Measurements from ENCODE around the gene GREB1. TPM values are rescaled to one million over a fixed set of nuclear protein-coding genes. Genes with fewer than 3 reads are reported as not detected.

Gene GREB1
- total RNA-seq, 1 donor from 2014 or later: 6.8 TPM

GRCh38 chr2:11582862-11583752, 49.3 kb downstream of the GREB1 start:
- peaks cover 3 to 15% (median 13%) of the 10 kb centered on the region in 3 donors for H3K4me1 ChIP-seq (ENCODE audit: control insufficient read depth in 3 of 3, insufficient read depth in 3 of 3, low read length in 3 of 3)
- H3K36me3 ChIP-seq (ENCODE audit: control insufficient read depth in 3 of 3, insufficient read depth in 3 of 3, low read length in 3 of 3): peaks cover 0 to 2% (median 0%) of the 10 kb centered on the region in 3 donors
- H3K9me3 ChIP-seq (ENCODE audit: control insufficient read depth in 3 of 3, low read length in 3 of 3): no peaks in the 10 kb centered on the region
- peaks cover 0 to 3% (median 0%) of the 10 kb centered on the region in 3 donors for H3K27me3 ChIP-seq (ENCODE audit: control insufficient read depth in 3 of 3, insufficient read depth in 3 of 3, low read length in 3 of 3)
- H3K4me3 ChIP-seq (ENCODE audit: low read length in 3 of 3): peak overlapping the region in 1 of 3 donors; percentile 6
- peak overlapping the region; percentile 15 for H3K27ac ChIP-seq (ENCODE audit: low read depth, low read length)
- H3K9ac ChIP-seq (ENCODE audit: low read depth in 1 of 3, low read length in 3 of 3): peak overlapping the region in 1 of 3 donors; percentile 54

GRCh38 chr2:11583840-11584524, 50.1 kb downstream of the GREB1 start:
- Histone ChIP-seq H3K36me3 (ENCODE audit: control insufficient read depth in 3 of 3, insufficient read depth in 3 of 3, low read length in 3 of 3) (peaks cover 0 to 2% (median 0%) of the 10 kb centered on the region in 3 donors), H3K9me3 (ENCODE audit: control insufficient read depth in 3 of 3, low read length in 3 of 3) (no peaks in the 10 kb centered on the region), H3K4me1 (ENCODE audit: control insufficient read depth in 3 of 3, insufficient read depth in 3 of 3, low read length in 3 of 3) (peaks cover 3 to 15% (median 13%) of the 10 kb centered on the region in 3 donors), H3K27me3 (ENCODE audit: control insufficient read depth in 3 of 3, insufficient read depth in 3 of 3, low read length in 3 of 3) (peaks cover 0 to 3% (median 0%) of the 10 kb centered on the region in 3 donors), H3K27ac (ENCODE audit: low read depth, low read length) (peak overlapping the region; percentile 15), H3K4me3 (ENCODE audit: low read length in 3 of 3) (no peak overlapping the region), H3K9ac (ENCODE audit: low read depth in 1 of 3, low read length in 3 of 3) (no peak overlapping the region)

- Histone ChIP-seq H3K4me3 (ENCODE audit: low read length in 3 of 3) (no peak overlapping the region), H3K9me3 (ENCODE audit: control insufficient read depth in 3 of 3, low read length in 3 of 3) (no peaks in the 10 kb centered on the region), H3K27me3 (ENCODE audit: control insufficient read depth in 3 of 3, insufficient read depth in 3 of 3, low read length in 3 of 3) (peaks cover 0 to 3% (median 0%) of the 10 kb centered on the region in 3 donors), H3K36me3 (ENCODE audit: control insufficient read depth in 3 of 3, insufficient read depth in 3 of 3, low read length in 3 of 3) (peaks cover 0 to 2% (median 0%) of the 10 kb centered on the region in 3 donors), H3K9ac (ENCODE audit: low read depth in 1 of 3, low read length in 3 of 3) (peak overlapping the region in 1 of 3 donors; percentile 8), H3K27ac (ENCODE audit: low read depth, low read length) (no peak overlapping the region), H3K4me1 (ENCODE audit: control insufficient read depth in 3 of 3, insufficient read depth in 3 of 3, low read length in 3 of 3) (peaks cover 3 to 15% (median 13%) of the 10 kb centered on the region in 3 donors)
Measured at GRCh38 chr2:11584525-11585056, 50.7 kb downstream of the GREB1 start.

GRCh38 chr2:11585071-11585470, 51.2 kb downstream of the GREB1 start:
- H3K4me3 ChIP-seq (ENCODE audit: low read length in 3 of 3): no peak overlapping the region
- H3K9ac ChIP-seq (ENCODE audit: low read depth in 1 of 3, low read length in 3 of 3): peak overlapping the region in 1 of 3 donors; percentile 8
- H3K9me3 ChIP-seq (ENCODE audit: control insufficient read depth in 3 of 3, low read length in 3 of 3): no peaks in the 10 kb centered on the region
- H3K27me3 ChIP-seq (ENCODE audit: control insufficient read depth in 3 of 3, insufficient read depth in 3 of 3, low read length in 3 of 3): peaks cover 0 to 3% (median 0%) of the 10 kb centered on the region in 3 donors
- H3K4me1 ChIP-seq (ENCODE audit: control insufficient read depth in 3 of 3, insufficient read depth in 3 of 3, low read length in 3 of 3): peaks cover 3 to 15% (median 13%) of the 10 kb centered on the region in 3 donors
- no peak overlapping the region for H3K27ac ChIP-seq (ENCODE audit: low read depth, low read length)
- peaks cover 0 to 2% (median 0%) of the 10 kb centered on the region in 3 donors for H3K36me3 ChIP-seq (ENCODE audit: control insufficient read depth in 3 of 3, insufficient read depth in 3 of 3, low read length in 3 of 3)

- peaks cover 0 to 6% (median 0%) of the 10 kb centered on the region in 3 donors for H3K4me1 ChIP-seq (ENCODE audit: control insufficient read depth in 3 of 3, insufficient read depth in 3 of 3, low read length in 3 of 3)
- H3K4me3 ChIP-seq (ENCODE audit: low read length in 3 of 3): no peak overlapping the region
- H3K9me3 ChIP-seq (ENCODE audit: control insufficient read depth in 3 of 3, low read length in 3 of 3): no peaks in the 10 kb centered on the region
- H3K36me3 ChIP-seq (ENCODE audit: control insufficient read depth in 3 of 3, insufficient read depth in 3 of 3, low read length in 3 of 3): peaks cover 0 to 4% (median 0%) of the 10 kb centered on the region in 3 donors
- no peak overlapping the region for H3K27ac ChIP-seq (ENCODE audit: low read depth, low read length)
- no peak overlapping the region for H3K9ac ChIP-seq (ENCODE audit: low read depth in 1 of 3, low read length in 3 of 3)
- H3K27me3 ChIP-seq (ENCODE audit: control insufficient read depth in 3 of 3, insufficient read depth in 3 of 3, low read length in 3 of 3): no peaks in the 10 kb centered on the region
Measured at GRCh38 chr2:11588228-11589110, 54.6 kb downstream of the GREB1 start.

- Histone ChIP-seq H3K4me3 (ENCODE audit: low read length in 3 of 3) (no peak overlapping the region), H3K9me3 (ENCODE audit: control insufficient read depth in 3 of 3, low read length in 3 of 3) (no peaks in the 10 kb centered on the region), H3K36me3 (ENCODE audit: control insufficient read depth in 3 of 3, insufficient read depth in 3 of 3, low read length in 3 of 3) (peaks cover 0 to 4% (median 0%) of the 10 kb centered on the region in 3 donors), H3K9ac (ENCODE audit: low read depth in 1 of 3, low read length in 3 of 3) (no peak overlapping the region), H3K4me1 (ENCODE audit: control insufficient read depth in 3 of 3, insufficient read depth in 3 of 3, low read length in 3 of 3) (no peaks in the 10 kb centered on the region), H3K27ac (ENCODE audit: low read depth, low read length) (no peak overlapping the region), H3K27me3 (ENCODE audit: control insufficient read depth in 3 of 3, insufficient read depth in 3 of 3, low read length in 3 of 3) (no peaks in the 10 kb centered on the region)
Measured at GRCh38 chr2:11589316-11589940, 55.6 kb downstream of the GREB1 start.

GRCh38 chr2:11590193-11590592, 56.3 kb downstream of the GREB1 start:
- no peak overlapping the region for H3K4me3 ChIP-seq (ENCODE audit: low read length in 3 of 3)
- no peaks in the 10 kb centered on the region for H3K4me1 ChIP-seq (ENCODE audit: control insufficient read depth in 3 of 3, insufficient read depth in 3 of 3, low read length in 3 of 3)
- H3K36me3 ChIP-seq (ENCODE audit: control insufficient read depth in 3 of 3, insufficient read depth in 3 of 3, low read length in 3 of 3): peaks cover 0 to 4% (median 0%) of the 10 kb centered on the region in 3 donors
- no peaks in the 10 kb centered on the region for H3K9me3 ChIP-seq (ENCODE audit: control insufficient read depth in 3 of 3, low read length in 3 of 3)
- H3K27ac ChIP-seq (ENCODE audit: low read depth, low read length): no peak overlapping the region
- no peak overlapping the region for H3K9ac ChIP-seq (ENCODE audit: low read depth in 1 of 3, low read length in 3 of 3)
- H3K27me3 ChIP-seq (ENCODE audit: control insufficient read depth in 3 of 3, insufficient read depth in 3 of 3, low read length in 3 of 3): no peaks in the 10 kb centered on the region

GRCh38 chr2:11591091-11591490, 57.2 kb downstream of the GREB1 start:
- H3K27ac ChIP-seq (ENCODE audit: low read depth, low read length): no peak overlapping the region
- peaks cover 0 to 6% (median 0%) of the 10 kb centered on the region in 3 donors for H3K36me3 ChIP-seq (ENCODE audit: control insufficient read depth in 3 of 3, insufficient read depth in 3 of 3, low read length in 3 of 3)
- H3K4me3 ChIP-seq (ENCODE audit: low read length in 3 of 3): no peak overlapping the region
- no peaks in the 10 kb centered on the region for H3K4me1 ChIP-seq (ENCODE audit: control insufficient read depth in 3 of 3, insufficient read depth in 3 of 3, low read length in 3 of 3)
- H3K27me3 ChIP-seq (ENCODE audit: control insufficient read depth in 3 of 3, insufficient read depth in 3 of 3, low read length in 3 of 3): no peaks in the 10 kb centered on the region
- no peak overlapping the region for H3K9ac ChIP-seq (ENCODE audit: low read depth in 1 of 3, low read length in 3 of 3)
- H3K9me3 ChIP-seq (ENCODE audit: control insufficient read depth in 3 of 3, low read length in 3 of 3): no peaks in the 10 kb centered on the region
